ENCODE data around the gene FXYD4.

Gene FXYD4

GRCh38 chr10:43396928-43397624 lies 25.6 kb downstream of the FXYD4 start:
- DNase-seq: peak; percentile 69

DNA sequence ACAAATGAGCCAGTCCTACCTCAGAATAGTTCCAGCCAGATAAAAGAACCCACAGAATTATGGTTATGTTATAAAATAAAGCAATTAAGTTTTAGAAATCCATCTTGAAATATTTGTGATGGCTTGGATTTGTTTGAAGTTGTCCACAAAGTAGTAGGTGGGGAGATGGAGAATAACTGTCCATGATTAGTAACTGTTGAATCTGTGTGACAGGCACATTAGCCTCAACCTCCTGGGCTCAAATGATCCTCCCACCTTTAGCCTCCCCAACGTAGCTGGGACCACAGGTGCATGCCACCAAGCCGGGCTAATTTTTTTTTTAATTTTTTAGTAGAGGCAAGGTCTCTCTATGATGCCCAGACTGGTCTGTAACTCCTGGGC lies 27.5 kb downstream of the FXYD4 start:
- no peak for DNase-seq

GRCh38 chr10:43399320-43400310 lies 28.2 kb downstream of the FXYD4 start:
- no peak for DNase-seq

DNA sequence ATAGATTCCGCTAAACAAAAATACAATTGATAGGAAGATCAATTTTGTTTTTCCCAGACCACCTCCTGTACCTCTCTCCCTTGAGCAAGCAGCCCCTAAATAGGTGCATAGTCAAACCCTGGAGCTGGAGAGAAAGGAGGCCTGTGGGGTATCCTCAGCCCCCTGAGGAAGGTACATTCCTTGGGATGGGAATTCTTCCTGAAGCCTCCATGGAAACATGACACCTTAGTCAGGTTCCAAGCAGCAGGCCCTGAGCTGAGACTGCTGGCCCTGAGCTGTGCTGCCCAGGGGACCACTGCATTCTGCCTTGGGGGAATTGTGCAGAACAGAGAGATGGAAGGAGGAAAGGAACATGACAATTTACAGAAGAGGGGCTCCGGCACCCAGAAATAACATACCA lies 30.2 kb downstream of the FXYD4 start:
- DNase-seq: no peak

DNA sequence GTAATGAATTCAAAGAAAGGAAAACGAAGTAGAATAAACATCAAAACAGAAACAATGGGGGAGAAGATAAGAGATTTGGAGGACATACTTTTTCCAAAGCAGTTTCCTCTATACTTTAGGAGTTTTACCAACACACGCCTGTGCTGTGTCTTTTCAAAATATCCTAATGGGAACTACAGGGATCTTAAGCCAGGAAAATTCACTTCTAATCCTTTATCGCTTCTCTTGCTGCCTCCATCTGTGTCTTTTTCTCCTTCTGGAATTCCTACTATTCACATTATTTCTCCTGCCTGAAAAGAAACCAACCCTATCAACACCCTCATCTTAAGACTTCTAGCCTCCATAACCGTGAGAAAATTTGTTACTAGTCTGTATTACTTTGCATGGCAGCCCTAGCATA lies 30.7 kb downstream of the FXYD4 start:
- no peak for DNase-seq

GRCh38 chr10:43402880-43403452 lies 31.5 kb downstream of the FXYD4 start:
- DNase-seq: no peak

DNA sequence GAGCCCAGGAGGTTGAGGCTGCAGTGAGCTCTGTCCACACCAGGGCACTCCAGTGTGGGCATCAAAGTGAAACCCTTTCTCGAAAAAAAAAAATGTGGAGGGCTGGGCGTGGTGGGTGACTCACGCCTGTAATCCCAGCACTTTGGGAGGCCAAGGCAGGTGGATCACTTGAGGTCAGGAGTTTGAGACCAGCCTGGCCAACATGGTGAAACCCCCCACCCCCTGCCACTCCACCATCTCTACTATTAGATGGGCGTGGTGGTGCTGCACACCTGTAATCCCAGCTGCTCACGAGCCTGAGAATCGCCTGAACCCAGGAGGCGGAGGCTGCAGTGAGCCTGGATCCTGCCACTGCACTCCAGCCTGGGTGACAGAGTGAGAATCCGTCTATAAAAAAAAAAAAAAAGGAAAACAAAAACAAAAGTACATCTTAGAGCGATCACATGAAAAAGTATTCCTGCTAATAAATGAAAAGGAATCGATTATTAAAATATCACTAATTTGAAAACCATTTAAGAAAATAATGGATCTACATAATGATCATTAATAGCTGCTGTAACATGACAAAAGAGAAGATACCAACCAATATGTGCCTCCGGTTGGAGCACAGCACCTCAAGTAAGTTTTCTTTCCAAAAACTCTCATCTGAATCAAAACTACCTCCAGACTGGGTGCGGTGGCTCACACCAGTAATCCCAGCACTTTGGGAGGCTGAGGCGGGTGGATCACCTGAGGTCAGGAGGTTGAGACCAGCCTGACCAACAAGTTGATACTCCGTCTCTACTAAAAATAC lies 32.7 kb downstream of the FXYD4 start:
- DNase-seq: no peak

- DNase-seq: no peak
Measured at GRCh38 chr10:43404704-43405084, 33.3 kb downstream of the FXYD4 start.

- DNase-seq: peak; percentile 47
Measured at GRCh38 chr10:43407148-43407575, 35.7 kb downstream of the FXYD4 start.

DNA sequence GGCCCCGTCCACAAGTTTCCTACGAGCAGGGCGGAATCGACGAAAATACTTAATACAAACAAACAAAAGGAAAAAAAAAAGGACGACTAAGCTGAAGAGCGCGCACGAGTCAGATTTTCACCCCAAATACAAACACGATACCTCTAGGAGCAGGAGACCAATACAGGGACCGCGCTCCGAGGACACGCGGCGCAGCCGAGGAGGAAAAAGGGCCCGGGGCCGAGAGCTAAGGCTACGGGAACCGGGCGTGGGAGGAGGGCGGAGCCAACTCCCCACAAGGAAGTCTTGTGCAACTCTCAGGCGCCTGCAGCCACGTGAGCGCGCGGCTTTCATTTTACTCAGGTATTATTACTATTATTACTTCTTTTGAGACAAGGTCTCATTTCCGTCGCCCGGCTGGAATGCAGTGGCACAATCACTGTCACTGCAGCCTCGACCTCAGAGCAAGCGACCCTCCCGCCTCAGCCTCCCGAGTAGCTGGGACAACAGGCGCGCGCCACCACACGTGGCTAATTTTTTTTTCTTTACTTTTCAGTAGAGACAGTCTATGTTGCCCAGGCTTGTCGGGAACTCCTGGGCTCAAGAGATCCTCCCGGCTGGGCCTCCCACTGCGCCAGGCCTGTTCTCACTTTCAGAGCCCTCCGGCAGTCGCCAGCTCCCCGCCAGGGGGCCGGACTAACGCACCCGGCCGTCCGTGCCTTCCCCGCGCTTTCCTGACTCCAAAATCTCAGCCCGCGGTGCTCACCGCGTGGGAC lies 36.3 kb downstream of the FXYD4 start:
- peak; percentile 91 for DNase-seq

- DNase-seq: no peak
Measured at GRCh38 chr10:43408331-43408709, 36.9 kb downstream of the FXYD4 start.

- DNase-seq: peak; percentile 94
Measured at GRCh38 chr10:43408710-43409384, 37.4 kb downstream of the FXYD4 start, which contains the start of gene HNRNPF. TSS of gene HNRNPF (minus strand) at chr10:43409186. CDS start at chr10:43387884, 21,302 bp downstream.

DNA sequence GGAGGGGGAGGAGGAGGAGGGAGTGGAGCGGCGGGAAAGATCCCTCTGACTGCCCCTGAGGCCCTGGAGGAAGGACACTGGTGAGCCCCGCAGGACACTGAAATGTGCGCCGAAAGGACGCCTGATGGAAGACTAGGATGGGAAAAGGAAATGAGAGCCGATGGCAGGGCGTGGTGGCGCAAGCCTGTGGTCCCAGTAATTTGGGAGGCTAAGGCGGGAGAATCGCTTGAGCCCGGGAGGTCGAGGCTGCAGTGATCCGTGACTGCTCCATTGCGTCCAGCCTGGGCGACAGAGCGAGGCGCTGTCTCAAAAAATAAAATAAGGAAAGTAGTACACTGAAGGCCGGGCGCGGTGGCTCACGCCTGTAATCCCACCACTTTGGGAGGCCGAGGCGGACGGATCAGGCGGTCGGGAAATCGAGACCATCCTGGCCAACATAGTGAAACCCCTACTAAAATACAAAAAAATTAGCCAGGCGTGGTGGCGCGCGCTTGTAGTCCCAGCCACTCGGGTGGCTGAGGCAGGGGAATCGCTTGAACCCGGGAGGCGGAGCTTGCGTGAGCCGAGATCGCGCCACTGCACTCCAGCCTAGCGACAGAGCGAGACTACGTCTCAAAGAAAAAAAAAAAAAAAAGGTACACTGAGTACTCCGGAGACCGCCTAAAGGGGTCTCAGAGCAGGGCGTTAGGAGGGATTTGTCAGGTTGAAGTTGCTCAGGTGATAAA lies 38.1 kb downstream of the FXYD4 start:
- DNase-seq: peak; percentile 58

- DNase-seq: no peak
Measured at GRCh38 chr10:43410345-43410744, 38.9 kb downstream of the FXYD4 start.

- DNase-seq: no peak
Measured at GRCh38 chr10:43411536-43411935, 40.1 kb downstream of the FXYD4 start.

- no peak for DNase-seq
Measured at GRCh38 chr10:43415544-43415943, 44.1 kb downstream of the FXYD4 start.

DNA sequence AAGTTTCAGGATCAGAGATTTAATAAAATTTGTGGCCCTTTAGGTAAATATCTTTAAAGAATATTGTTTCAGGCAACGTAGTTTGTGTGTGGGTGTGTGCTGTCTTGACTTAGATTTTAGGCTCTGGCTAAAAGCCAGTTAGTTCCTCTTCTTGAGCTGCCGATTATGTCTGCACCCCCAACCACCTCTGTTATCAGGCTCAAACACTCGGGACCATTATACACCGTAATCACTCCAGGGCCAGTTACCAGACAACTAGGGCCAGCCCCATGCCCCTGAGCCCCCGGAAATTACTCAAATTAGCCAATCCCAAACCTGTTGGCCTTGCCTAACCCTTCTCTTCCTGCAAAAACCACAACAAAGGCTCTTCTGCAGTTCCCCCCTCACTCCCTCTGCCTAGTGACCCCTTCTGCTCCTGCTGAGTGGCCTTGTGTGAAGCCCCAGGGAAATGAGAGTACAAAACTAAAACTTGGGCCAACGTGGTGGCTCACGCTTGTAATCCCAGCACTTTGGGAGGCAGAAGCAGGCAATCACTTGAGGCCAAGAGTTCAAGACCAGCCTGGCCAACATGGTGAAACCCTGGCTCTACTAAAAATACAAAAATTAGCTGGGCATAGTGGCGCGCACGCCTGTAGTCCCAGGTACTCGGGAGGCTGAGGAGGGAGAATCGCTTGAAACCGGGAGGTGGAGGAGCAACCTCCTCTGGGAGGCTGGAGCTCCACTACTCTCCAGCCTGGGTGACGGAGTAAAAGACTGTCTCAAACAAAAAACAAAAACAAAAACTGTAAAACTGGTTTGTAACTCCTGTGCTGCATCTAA lies 46.7 kb downstream of the FXYD4 start:
- DNase-seq: no peak

DNA sequence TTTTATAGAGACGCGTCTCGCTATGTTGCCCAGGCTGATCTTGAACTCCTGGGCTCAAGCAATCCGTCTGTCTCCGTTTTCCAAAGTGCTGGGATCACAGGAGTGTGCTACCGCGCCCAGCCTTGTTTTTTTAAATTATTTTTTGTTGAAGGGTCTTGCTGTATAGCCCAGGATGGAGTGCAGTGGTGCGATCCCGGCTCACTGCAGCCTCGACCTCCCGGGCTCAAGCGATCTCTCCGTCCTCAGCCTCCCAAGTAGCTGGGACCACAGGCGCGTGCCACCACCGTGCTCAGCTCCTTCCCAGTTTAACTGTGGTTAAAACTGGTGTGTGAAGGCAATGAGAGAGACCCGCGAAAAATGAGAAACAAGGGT lies 48.5 kb downstream of the FXYD4 start:
- no peak for DNase-seq

DNA sequence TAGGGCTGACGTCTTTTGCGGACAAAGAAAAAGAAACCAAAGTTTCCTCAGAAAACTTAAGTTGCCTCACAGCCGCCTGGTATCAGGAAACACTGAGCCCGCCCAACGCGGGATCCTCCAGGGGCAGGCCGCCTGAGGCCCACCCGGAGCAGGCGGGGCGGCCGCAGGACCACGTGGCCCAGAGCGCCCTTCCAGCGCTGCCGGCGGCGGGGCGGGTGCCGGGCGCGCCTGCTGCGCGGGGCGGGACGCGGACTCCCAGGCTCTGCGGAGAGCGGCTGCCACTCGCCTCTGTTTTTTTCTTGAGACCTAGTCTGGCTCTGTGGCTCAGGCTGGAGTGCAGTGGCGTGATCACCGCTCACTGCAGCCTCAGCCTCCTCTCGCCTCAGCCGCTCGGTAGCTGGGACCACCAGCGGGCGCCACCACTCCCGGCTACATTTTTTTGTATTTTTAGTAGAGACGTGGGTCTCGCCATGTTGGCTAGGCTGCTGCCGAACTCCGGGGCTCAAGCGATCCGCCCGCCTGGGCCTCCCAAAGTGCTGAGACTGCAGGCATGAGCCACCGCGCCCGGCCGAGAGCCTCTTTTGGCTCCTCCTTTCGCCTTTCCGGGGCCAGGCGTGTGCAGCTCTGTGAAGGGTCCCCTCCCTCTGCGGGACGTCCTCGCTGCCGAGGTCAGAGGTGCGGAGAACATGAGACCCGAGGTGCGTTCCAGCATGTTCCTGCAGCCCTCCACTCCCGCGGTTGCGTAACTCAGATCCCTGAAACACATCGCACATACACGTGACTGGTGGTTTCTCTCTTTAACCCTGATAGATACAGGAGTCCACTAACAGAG lies 49.1 kb downstream of the FXYD4 start:
- peak; percentile 74 for DNase-seq

All from stimulated activated CD4-positive, alpha-beta T cell treated with anti-CD3 and anti-CD28 coated beads, Interleukin-12 subunit alpha, Interleukin-12 subunit beta, amount 100 ng/mL, for 4 hours (primary cell).